SK-N-SH (cell line): ENCODE measurements around the gene ITSN1. TPM values are rescaled to one million over a fixed set of nuclear protein-coding genes. Genes with fewer than 3 reads are reported as not detected.

Source experiments
- CTCF ChIA-PET: fragments of 300-600, 350-600 bp; formaldehyde crosslinking; extraction: SDS; loops from one replicate; lab custom pipeline; 2021; lab: Yijun Ruan, JAX
- POLR2A ChIA-PET: fragments of 350-600 bp; sonication (Branson Sonifier 250); formaldehyde crosslinking; extraction: SDS; loops from one replicate; lab custom pipeline; 2020; ENCODE audit warnings: antibody characterized with exemption, inconsistent platforms; lab: Yijun Ruan, JAX
- DNase-seq: peaks from one replicate; pipeline ENCODE4 v3.0.0; 2012
- H2AFZ ChIP-seq: fragments of 200-600 bp; sonication (generic); 2 replicates; pipeline ENCODE4 v1.8.1; 2016; ENCODE audit warnings: antibody characterized with exemption, mild to moderate bottlenecking, low read depth
- H3F3A ChIP-seq: fragments of 200-600 bp; sonication (generic); replicated peaks from 2 replicates; pipeline ENCODE3; 2016; ENCODE audit warnings: antibody characterized with exemption, mild to moderate bottlenecking; ENCODE audit not compliant: insufficient read depth
- H3K27ac ChIP-seq, 2 experiments: fragments of 200-500 bp in 1 of 2; fragments of 200-600 bp in 1 of 2; sonication (Bioruptor generic) in 1 of 2; sonication (generic), shearing (Covaris generic) in 1 of 2; 2 replicates each; pipeline versions ENCODE4 v1.5.1 to v1.6.1; 2014 to 2016; ENCODE audit warnings: low read depth in 2 of 2, inconsistent platforms in 1 of 2, low read length in 1 of 2, mild to moderate bottlenecking in 1 of 2, mixed read lengths in 1 of 2
- H3K27me3 ChIP-seq: fragments of 200-600 bp; sonication (generic), shearing (Covaris generic); 2 replicates; pipeline ENCODE4 v1.6.1; 2016; ENCODE audit warnings: mixed run types; ENCODE audit not compliant: insufficient read depth
- H3K36me3 ChIP-seq, 2 experiments: fragments of 200-500 bp in 1 of 2; fragments of 200-600 bp in 1 of 2; sonication (Bioruptor generic) in 1 of 2; sonication (generic) in 1 of 2; replicated peaks in 1 of 2; 2 replicates each; pipeline versions ENCODE3 to v1.5.1; 2014 to 2016; ENCODE audit warnings: low read length in 1 of 2, mild to moderate bottlenecking in 1 of 2; ENCODE audit not compliant: insufficient read depth in 2 of 2, control insufficient read depth in 1 of 2
- H3K4me1 ChIP-seq, 2 experiments: fragments of 200-500 bp in 1 of 2; fragments of 200-600 bp in 1 of 2; sonication (Bioruptor generic) in 1 of 2; sonication (generic), shearing (Covaris generic) in 1 of 2; 2 replicates each; pipeline versions ENCODE4 v1.5.1 to v1.6.1; 2014 to 2016; ENCODE audit warnings: low read depth in 1 of 2, low read length in 1 of 2, mixed run types in 1 of 2; ENCODE audit not compliant: insufficient read depth in 2 of 2, control insufficient read depth in 1 of 2
- H3K4me2 ChIP-seq: fragments of 200-600 bp; sonication (generic), shearing (Covaris generic); 2 replicates; pipeline ENCODE4 v1.6.1; 2017; ENCODE audit warnings: mixed run types
- H3K4me3 ChIP-seq, 2 experiments: fragments of 200-500 bp in 1 of 2; fragments of 200-600 bp in 1 of 2; sonication (Bioruptor generic) in 1 of 2; sonication (generic), shearing (Covaris generic) in 1 of 2; 2 replicates each; pipeline versions ENCODE4 v1.5.1 to v1.8.1; 2014 to 2016; ENCODE audit warnings: low read depth in 2 of 2, inconsistent platforms in 1 of 2, low read length in 1 of 2, mild to moderate bottlenecking in 1 of 2, mixed read lengths in 1 of 2, moderate library complexity in 1 of 2
- H3K79me2 ChIP-seq: fragments of 200-600 bp; sonication (generic); 2 replicates; pipeline ENCODE4 v1.8.1; 2017; ENCODE audit warnings: mild to moderate bottlenecking; ENCODE audit not compliant: insufficient read depth
- H3K9ac ChIP-seq: fragments of 200-600 bp; sonication (generic); 2 replicates; pipeline ENCODE4 v1.6.1; 2017; ENCODE audit warnings: mixed run types
- H3K9me2 ChIP-seq: fragments of 200-600 bp; sonication (generic); 2 replicates; pipeline ENCODE4 v1.6.1; 2017; ENCODE audit warnings: mixed run types
- H3K9me3 ChIP-seq: fragments of 200-600 bp; sonication (generic); 2 replicates; pipeline ENCODE4 v1.6.1; 2017; ENCODE audit warnings: mixed run types, mild to moderate bottlenecking, moderate library complexity
- H4K20me1 ChIP-seq: fragments of 200-600 bp; sonication (generic); 2 replicates; pipeline ENCODE4 v1.6.1; 2017; ENCODE audit warnings: mild to moderate bottlenecking, mixed run types; ENCODE audit not compliant: insufficient read depth
- CHD2 ChIP-seq: fragments of 150-350 bp; IDR thresholded peaks from 2 replicates; pipeline ENCODE4 v1.6.1; 2018; ENCODE audit warnings: low read length; ENCODE audit not compliant: partially characterized antibody
- ELF1 ChIP-seq: IDR thresholded peaks from 2 replicates; pipeline ENCODE4 v1.4.0; 2012
- FOXJ3 ChIP-seq: sonication (generic); formaldehyde crosslinking; IDR thresholded peaks from 2 replicates; pipeline ENCODE4 v1.5.1; 2020; ENCODE audit warnings: mild to moderate bottlenecking, missing genetic modification reagents
- FOXM1 ChIP-seq: IDR thresholded peaks from 2 replicates; pipeline ENCODE4 v1.4.0; 2012; ENCODE audit warnings: low read depth, mild to moderate bottlenecking
- GABPA ChIP-seq: IDR thresholded peaks from 2 replicates; pipeline ENCODE4 v1.4.0; 2012; ENCODE audit warnings: low read depth, mild to moderate bottlenecking
- GATA2 ChIP-seq: sonication (generic); formaldehyde crosslinking; IDR thresholded peaks from 2 replicates; pipeline ENCODE4 v1.5.0; 2020; ENCODE audit warnings: mild to moderate bottlenecking, missing genetic modification reagents
- JUND ChIP-seq: IDR thresholded peaks from 2 replicates; pipeline ENCODE4 v1.4.0; 2012
- MEF2A ChIP-seq: IDR thresholded peaks from 2 replicates; pipeline ENCODE4 v1.4.0; 2012; ENCODE audit warnings: low read depth, borderline replicate concordance
- NFIC ChIP-seq: IDR thresholded peaks from 2 replicates; pipeline ENCODE4 v1.4.0; 2012; ENCODE audit warnings: borderline replicate concordance
- RAD21 ChIP-seq: IDR thresholded peaks from 2 replicates; pipeline ENCODE4 v1.6.1; 2012; ENCODE audit warnings: mild to moderate bottlenecking, low read length
- RXRA ChIP-seq: IDR thresholded peaks from 2 replicates; pipeline ENCODE4 v1.4.0; 2012; ENCODE audit warnings: low read depth, mild to moderate bottlenecking, borderline replicate concordance
- SIN3A ChIP-seq: IDR thresholded peaks from 2 replicates; pipeline ENCODE4 v1.6.1; 2012; ENCODE audit warnings: low read depth, mild to moderate bottlenecking, low read length, moderate library complexity, borderline replicate concordance
- SMC3 ChIP-seq: IDR thresholded peaks from 2 replicates; pipeline ENCODE4 v1.6.1; 2012; ENCODE audit warnings: low read depth, low read length, improper control_type of control experiment
- TCF12 ChIP-seq: IDR thresholded peaks from 2 replicates; pipeline ENCODE4 v1.4.0; 2012
- TEAD4 ChIP-seq: IDR thresholded peaks from 2 replicates; pipeline ENCODE4 v1.4.0; 2012; ENCODE audit warnings: mild to moderate bottlenecking, borderline replicate concordance; ENCODE audit not compliant: insufficient read depth
- YY1 ChIP-seq: IDR thresholded peaks from 2 replicates; pipeline ENCODE4 v1.4.0; 2012; ENCODE audit warnings: low read depth, mild to moderate bottlenecking
- WGBS: methylation state at CpG from one replicate; pipeline ENCODE4 v1.1.6; 2017; ENCODE audit warnings: low lambda C conversion rate; 5-methylcytosine and 5-hydroxymethylcytosine counted together
- polyA plus RNA-seq, 3 experiments: library from polyadenylated mRNA; depleted of rRNA; stranded (reverse); fragments of >200 nt; gene quantifications; 2 replicates each; pipeline ENCODE4 v1.2.3, GENCODE V29; 2012
- TF ChIP-seq, protein P1 (sequence below): IDR thresholded peaks from 2 replicates; pipeline ENCODE4; 2012
- TF ChIP-seq, protein P2 (sequence below): IDR thresholded peaks from 2 replicates; pipeline ENCODE4 v1.4.0; 2012; ENCODE audit warnings: low read depth, borderline replicate concordance
- TF ChIP-seq, protein P3 (sequence below): fragments of 150-350 bp; IDR thresholded peaks from 2 replicates; pipeline ENCODE4 v1.6.1; 2017; ENCODE audit warnings: antibody characterized with exemption, low read length, low read depth, borderline replicate concordance
- TF ChIP-seq, protein P4 (sequence below): fragments of 200-600 bp; sonication (generic); IDR thresholded peaks from 2 replicates; pipeline ENCODE4 v1.6.1; 2017; ENCODE audit warnings: antibody characterized with exemption, mild to moderate bottlenecking, moderate library complexity

Gene ITSN1
- polyA plus RNA-seq, 1 of the 3 experiments (the other 2 are of a cell fraction): 27.8 TPM

DNA sequence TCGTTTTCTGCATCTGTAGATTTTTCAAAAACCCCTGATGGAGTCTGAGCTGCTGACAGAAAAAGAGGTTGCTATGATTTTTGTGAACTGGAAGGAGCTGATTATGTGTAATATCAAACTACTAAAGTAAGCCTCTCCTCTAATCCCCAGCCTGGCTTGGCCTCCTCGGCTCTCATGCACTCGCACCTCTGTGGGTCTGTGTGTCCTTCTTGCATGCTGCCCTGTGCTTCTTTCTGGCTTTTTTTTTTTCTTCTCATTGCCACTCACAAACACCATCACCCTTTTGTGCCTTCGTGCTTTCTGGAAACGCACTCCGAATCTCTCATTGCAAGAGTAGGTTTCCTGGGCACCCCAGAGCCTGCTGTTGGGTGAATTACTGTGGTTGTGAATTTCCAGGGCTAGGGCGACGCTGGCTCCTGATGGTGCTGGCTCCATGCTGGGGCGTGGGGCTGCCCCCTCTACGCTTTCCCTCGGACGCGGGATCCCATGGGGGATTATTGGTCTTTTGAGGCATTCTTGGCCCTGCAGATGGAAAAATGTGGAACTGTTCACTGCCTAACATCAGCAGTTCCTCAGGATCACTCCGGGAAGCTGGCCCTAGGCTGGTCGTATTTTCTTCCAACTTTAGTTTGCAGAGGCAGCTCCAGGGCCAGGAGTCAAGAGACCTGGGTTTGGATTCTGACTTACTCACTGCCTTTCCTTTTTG lies 216.5 kb downstream of the ITSN1 start:
- peaks cover 0 to 6% of the 10 kb centered on the region in 2 experiments; a peak in 1 of 4 replicates for H3K4me1 ChIP-seq
- ChIA-PET POLR2A (no interaction called here), CTCF (no interaction called here)
- 84% methylated on average over 13 of the region's 15 CpGs for WGBS
- TF ChIP-seq, protein P1, sequence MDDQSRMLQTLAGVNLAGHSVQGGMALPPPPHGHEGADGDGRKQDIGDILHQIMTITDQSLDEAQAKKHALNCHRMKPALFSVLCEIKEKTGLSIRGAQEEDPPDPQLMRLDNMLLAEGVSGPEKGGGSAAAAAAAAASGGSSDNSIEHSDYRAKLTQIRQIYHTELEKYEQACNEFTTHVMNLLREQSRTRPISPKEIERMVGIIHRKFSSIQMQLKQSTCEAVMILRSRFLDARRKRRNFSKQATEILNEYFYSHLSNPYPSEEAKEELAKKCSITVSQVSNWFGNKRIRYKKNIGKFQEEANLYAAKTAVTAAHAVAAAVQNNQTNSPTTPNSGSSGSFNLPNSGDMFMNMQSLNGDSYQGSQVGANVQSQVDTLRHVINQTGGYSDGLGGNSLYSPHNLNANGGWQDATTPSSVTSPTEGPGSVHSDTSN: no peak
- TF ChIP-seq SMC3 (no peak), MEF2A (no peak), NFIC (no peak), SIN3A (no peak), GABPA (no peak), JUND (no peak), YY1 (no peak), FOXJ3 (no peak)
- TF ChIP-seq, protein P2, sequence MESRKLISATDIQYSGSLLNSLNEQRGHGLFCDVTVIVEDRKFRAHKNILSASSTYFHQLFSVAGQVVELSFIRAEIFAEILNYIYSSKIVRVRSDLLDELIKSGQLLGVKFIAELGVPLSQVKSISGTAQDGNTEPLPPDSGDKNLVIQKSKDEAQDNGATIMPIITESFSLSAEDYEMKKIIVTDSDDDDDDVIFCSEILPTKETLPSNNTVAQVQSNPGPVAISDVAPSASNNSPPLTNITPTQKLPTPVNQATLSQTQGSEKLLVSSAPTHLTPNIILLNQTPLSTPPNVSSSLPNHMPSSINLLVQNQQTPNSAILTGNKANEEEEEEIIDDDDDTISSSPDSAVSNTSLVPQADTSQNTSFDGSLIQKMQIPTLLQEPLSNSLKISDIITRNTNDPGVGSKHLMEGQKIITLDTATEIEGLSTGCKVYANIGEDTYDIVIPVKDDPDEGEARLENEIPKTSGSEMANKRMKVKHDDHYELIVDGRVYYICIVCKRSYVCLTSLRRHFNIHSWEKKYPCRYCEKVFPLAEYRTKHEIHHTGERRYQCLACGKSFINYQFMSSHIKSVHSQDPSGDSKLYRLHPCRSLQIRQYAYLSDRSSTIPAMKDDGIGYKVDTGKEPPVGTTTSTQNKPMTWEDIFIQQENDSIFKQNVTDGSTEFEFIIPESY: no peak
- TF ChIP-seq, protein P3, sequence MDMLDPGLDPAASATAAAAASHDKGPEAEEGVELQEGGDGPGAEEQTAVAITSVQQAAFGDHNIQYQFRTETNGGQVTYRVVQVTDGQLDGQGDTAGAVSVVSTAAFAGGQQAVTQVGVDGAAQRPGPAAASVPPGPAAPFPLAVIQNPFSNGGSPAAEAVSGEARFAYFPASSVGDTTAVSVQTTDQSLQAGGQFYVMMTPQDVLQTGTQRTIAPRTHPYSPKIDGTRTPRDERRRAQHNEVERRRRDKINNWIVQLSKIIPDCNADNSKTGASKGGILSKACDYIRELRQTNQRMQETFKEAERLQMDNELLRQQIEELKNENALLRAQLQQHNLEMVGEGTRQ: no peak
- H3K4me3 ChIP-seq: no peak overlapping the region
- no peaks in the 10 kb centered on the region for H3K9me2 ChIP-seq
- no peak for DNase-seq
- H3K9me3 ChIP-seq: no peaks in the 10 kb centered on the region
- no peaks in the 10 kb centered on the region for H4K20me1 ChIP-seq
- H3K36me3 ChIP-seq: no peaks in the 10 kb centered on the region
- H3F3A ChIP-seq: no peaks in the 10 kb centered on the region
- no peaks in the 10 kb centered on the region for H3K79me2 ChIP-seq
- H3K27me3 ChIP-seq: no peaks in the 10 kb centered on the region
- H2AFZ ChIP-seq: no peak overlapping the region
- no peak overlapping the region for H3K4me2 ChIP-seq
- no peak overlapping the region for H3K9ac ChIP-seq
- H3K27ac ChIP-seq: no peak overlapping the region

DNA sequence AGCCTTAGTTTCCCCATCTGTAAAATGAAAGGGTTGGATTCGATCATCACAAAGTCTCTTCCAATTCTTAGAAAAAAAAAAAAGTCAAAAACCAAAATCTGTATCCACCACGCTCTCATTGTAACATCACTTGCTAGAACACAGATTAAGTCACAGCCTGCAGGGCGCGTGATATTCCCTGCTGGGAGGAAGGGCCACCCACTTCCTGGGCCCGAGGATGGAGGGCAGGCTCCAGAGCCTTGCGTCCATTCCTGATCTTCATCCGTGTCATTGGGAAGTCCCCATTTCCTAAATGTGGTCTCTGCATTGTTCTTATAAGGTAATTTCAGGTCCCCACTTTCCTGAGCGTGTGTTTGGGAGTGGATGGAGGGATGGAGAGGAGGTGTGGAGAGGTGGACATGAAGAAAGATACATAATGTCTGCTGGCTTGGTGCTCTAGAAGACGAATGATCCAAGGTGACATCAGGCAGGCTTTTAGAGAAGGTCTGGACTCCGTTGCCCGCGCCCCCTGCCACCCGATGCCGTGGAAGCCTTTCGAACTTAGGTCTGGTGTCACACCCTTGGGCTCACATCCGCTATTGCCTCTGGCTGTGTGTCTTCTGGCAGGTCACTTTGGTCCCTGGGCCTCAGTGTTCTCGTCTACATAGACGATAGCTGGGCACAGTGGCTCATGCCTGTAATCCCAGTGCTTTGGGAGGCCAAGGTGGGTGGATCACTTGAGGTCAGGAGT lies 217.2 kb downstream of the ITSN1 start:
- CTCF ChIA-PET: no interaction called here
- WGBS: 92% methylated on average over 18 of the region's 18 CpGs
- TF ChIP-seq, protein P4, sequence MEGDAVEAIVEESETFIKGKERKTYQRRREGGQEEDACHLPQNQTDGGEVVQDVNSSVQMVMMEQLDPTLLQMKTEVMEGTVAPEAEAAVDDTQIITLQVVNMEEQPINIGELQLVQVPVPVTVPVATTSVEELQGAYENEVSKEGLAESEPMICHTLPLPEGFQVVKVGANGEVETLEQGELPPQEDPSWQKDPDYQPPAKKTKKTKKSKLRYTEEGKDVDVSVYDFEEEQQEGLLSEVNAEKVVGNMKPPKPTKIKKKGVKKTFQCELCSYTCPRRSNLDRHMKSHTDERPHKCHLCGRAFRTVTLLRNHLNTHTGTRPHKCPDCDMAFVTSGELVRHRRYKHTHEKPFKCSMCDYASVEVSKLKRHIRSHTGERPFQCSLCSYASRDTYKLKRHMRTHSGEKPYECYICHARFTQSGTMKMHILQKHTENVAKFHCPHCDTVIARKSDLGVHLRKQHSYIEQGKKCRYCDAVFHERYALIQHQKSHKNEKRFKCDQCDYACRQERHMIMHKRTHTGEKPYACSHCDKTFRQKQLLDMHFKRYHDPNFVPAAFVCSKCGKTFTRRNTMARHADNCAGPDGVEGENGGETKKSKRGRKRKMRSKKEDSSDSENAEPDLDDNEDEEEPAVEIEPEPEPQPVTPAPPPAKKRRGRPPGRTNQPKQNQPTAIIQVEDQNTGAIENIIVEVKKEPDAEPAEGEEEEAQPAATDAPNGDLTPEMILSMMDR: no peak
- no peak for TF ChIP-seq FOXJ3
- TF ChIP-seq RXRA: no peak
- no peak for TF ChIP-seq TCF12
- TF ChIP-seq TEAD4: no peak
- TF ChIP-seq GATA2: no peak
- no peak for TF ChIP-seq CHD2
- TF ChIP-seq, protein P2: no peak
- TF ChIP-seq ELF1: no peak
- TF ChIP-seq NFIC: no peak
- TF ChIP-seq GABPA: no peak
- no peak for TF ChIP-seq YY1
- TF ChIP-seq FOXM1: no peak
- TF ChIP-seq RAD21: no peak

More for the DNA sequence above, 217.2 kb downstream of the ITSN1 start:
- no peak for DNase-seq
- no peak overlapping the region for H2AFZ ChIP-seq
- peaks cover 0 to 3% of the 10 kb centered on the region in 2 experiments; a peak in 1 of 4 replicates for H3K4me1 ChIP-seq
- no peak overlapping the region for H3K4me3 ChIP-seq
- no peaks in the 10 kb centered on the region for H3K9me3 ChIP-seq
- no peak overlapping the region for H3K4me2 ChIP-seq
- no peaks in the 10 kb centered on the region for H4K20me1 ChIP-seq
- POLR2A ChIA-PET: no interaction called here
- no peaks in the 10 kb centered on the region for H3K27me3 ChIP-seq
- no peaks in the 10 kb centered on the region for H3F3A ChIP-seq
- H3K36me3 ChIP-seq: no peaks in the 10 kb centered on the region
- H3K27ac ChIP-seq: no peak overlapping the region
- H3K79me2 ChIP-seq: no peaks in the 10 kb centered on the region
- H3K9ac ChIP-seq: no peak overlapping the region
- no peaks in the 10 kb centered on the region for H3K9me2 ChIP-seq
